ENCODE data around the gene HDAC8. TPM values are rescaled to one million over a fixed set of nuclear protein-coding genes. Genes with fewer than 3 reads are reported as not detected.

The HDAC8 gene
- total and polyA plus RNA-seq, 9 donors = 16.9 to 33.7 (median 24.2) TPM

DNA sequence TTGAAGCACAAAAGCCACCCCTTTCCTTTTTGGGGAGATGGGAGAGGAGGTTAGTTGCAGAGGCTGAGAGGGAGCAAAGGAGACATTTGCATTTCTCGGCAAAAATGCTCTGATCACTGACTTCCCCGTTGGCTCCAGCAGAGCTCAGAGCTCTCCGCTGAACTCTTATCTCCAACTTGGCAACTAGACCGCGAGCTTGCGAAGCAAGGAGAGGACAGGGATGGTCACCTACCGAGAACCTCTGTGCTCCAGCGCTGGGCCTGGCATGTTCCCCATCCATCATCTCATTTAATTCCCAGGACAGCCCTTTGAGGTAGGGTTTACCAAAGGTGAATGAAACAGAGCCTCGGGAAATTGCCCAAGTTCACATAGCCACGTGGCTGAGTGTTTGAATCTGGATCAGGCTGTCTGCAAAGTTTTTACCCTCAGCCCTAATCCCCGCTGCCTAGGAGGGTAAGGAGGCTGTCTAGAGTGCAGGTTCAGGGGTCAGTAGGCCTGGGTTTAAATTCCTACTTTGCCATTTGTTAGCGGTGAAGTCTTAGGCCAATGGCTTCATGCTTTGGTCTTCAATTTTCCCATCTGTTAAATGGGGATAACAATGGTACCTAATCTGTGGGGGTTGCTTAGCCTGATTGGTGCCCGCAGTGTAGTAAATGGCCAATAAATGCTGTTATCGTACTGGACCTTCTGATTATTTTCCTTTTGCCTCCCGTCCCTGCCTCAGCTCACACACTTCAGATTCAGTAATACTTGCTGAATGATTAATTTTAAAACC is 263.2 kb downstream of the HDAC8 start:
- no peak for TF ChIP-seq POLR2A (IDR thresholded peaks at IDR 0.05)
- TF ChIP-seq, protein P1, sequence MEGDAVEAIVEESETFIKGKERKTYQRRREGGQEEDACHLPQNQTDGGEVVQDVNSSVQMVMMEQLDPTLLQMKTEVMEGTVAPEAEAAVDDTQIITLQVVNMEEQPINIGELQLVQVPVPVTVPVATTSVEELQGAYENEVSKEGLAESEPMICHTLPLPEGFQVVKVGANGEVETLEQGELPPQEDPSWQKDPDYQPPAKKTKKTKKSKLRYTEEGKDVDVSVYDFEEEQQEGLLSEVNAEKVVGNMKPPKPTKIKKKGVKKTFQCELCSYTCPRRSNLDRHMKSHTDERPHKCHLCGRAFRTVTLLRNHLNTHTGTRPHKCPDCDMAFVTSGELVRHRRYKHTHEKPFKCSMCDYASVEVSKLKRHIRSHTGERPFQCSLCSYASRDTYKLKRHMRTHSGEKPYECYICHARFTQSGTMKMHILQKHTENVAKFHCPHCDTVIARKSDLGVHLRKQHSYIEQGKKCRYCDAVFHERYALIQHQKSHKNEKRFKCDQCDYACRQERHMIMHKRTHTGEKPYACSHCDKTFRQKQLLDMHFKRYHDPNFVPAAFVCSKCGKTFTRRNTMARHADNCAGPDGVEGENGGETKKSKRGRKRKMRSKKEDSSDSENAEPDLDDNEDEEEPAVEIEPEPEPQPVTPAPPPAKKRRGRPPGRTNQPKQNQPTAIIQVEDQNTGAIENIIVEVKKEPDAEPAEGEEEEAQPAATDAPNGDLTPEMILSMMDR (IDR thresholded peaks at IDR 0.05) = no peak
- DNase-seq = no peak
- Histone ChIP-seq H3K27me3 (no peaks in the 10 kb centered on the region), H3K4me3 (peak overlapping the region; percentile 25), H3K4me1 (ENCODE audit: insufficient read depth) (peaks cover 3% of the 10 kb centered on the region), H3K27ac (no peak overlapping the region), H3K9me3 (no peaks in the 10 kb centered on the region), H3K36me3 (no peaks in the 10 kb centered on the region)
- WGBS, 3 donors = 23 to 34% (median 26%) methylated on average over 15 of the region's 15 CpGs
- intact Hi-C loops (cut with DNase I) = no loop called here

DNA sequence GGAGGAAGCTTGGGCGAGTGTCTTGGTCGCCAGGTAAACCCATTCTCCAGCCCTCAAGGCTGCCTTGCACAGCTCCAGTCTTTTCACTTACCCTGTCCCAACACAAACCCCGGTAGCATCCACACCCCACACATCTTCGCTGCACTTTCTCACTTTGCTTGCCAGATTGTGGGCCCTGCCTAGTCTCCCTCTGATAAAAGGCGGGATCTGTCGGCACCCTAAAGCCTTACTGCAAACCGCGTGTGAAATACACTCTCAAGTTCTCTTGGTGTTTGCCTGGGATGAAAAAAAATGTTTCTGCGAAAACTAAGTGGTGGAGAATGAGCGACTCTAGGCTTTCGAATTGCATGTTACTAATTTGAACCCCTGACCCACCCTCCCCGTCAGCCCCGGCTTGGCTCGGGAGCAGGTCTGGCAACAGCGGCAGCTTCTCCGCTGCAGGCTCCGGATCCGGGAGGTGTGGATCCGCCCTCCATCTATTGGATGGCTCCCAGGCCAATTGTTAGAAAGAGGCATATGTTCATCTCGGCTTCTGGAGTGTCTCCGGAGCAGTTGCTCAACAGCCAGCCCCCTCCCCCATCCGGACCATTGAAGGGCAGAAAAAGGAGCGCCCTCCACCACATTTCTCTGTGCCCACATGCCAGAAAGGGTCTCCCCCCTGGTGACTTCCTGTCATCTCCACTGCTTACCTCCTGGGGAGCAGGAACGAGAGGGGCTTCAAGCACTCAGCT is 263.9 kb downstream of the HDAC8 start:
- Histone ChIP-seq H3K4me1 (ENCODE audit: insufficient read depth) (peaks cover 3% of the 10 kb centered on the region), H3K27me3 (no peaks in the 10 kb centered on the region), H3K4me3 (peak overlapping the region; percentile 25), H3K36me3 (no peaks in the 10 kb centered on the region), H3K9me3 (no peaks in the 10 kb centered on the region), H3K27ac (no peak overlapping the region)
- DNase-seq = peak; percentile 55 to 68 (median 64)
- intact Hi-C loops (cut with DNase I) = no loop called here
- TF ChIP-seq POLR2A (IDR thresholded peaks at IDR 0.05) = no peak
- no peak for TF ChIP-seq EP300 (IDR thresholded peaks at IDR 0.05)
- TF ChIP-seq, protein P1 (IDR thresholded peaks at IDR 0.05) = no peak
- WGBS, 3 donors = 5 to 15% (median 5%) methylated on average over 22 to 24 of the region's 24 CpGs

DNA sequence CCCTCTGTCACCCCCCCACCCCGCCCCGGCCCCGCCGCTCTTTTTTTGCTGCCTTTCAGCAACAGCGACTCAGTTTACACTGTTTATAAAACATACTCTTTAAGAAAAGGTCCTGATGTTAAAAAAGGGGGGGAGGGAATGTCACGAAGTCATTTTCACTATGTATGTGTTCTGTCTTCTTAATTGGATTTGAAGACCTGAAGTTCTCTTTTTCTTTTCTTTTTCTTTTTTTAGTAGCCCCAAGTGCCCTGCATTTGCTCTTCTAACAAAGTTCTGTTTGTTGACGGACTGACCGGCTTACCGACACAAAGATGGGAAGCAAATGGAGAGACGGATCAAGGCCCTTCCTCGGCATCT is 264.5 kb downstream of the HDAC8 start:
- no peaks in the 10 kb centered on the region for H3K9me3 ChIP-seq
- peaks cover 3% of the 10 kb centered on the region for H3K4me1 ChIP-seq (ENCODE audit: insufficient read depth)
- no peak overlapping the region for H3K4me3 ChIP-seq
- DNase-seq = no peak
- 14 to 22% (median 18%) methylated on average over 11 of the region's 11 CpGs for WGBS, 3 donors
- intact Hi-C loops (cut with DNase I) = no loop called here
- H3K27ac ChIP-seq = no peak overlapping the region
- no peak for TF ChIP-seq EP300 (IDR thresholded peaks at IDR 0.05)
- TF ChIP-seq, protein P1 (IDR thresholded peaks at IDR 0.05) = no peak
- no peak for TF ChIP-seq POLR2A (IDR thresholded peaks at IDR 0.05)
- H3K36me3 ChIP-seq = no peaks in the 10 kb centered on the region
- H3K27me3 ChIP-seq = no peaks in the 10 kb centered on the region

DNA sequence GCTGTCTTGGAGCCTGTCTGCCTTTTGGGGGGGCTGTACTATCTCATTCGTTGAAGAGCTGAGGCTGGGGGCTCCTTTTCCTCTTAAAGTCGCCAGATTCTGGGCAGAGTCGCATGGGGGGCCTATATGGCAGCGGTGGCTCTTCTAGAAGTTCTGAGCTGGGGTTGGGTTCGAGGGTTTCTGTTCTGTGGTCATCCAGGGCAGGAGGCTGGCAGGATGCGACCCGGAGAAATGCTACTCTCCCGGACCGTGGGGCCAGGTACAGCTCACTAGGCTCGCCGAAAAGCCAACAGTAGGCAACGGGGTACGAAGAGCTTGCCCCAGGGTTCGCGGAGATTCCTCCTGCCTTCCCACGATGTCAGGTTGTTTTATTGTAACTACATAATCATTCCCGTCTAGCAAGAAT is 265.0 kb downstream of the HDAC8 start:
- H3K9me3 ChIP-seq = no peaks in the 10 kb centered on the region
- H3K27ac ChIP-seq = no peak overlapping the region
- no peak for DNase-seq
- H3K27me3 ChIP-seq = no peaks in the 10 kb centered on the region
- intact Hi-C loops (cut with DNase I) = no loop called here
- 17 to 32% (median 22%) methylated on average over 17 of the region's 17 CpGs for whole genome bisulfite sequencing, 3 donors
- H3K4me1 ChIP-seq (ENCODE audit: insufficient read depth) = peaks cover 3% of the 10 kb centered on the region
- H3K36me3 ChIP-seq = no peaks in the 10 kb centered on the region
- H3K4me3 ChIP-seq = peak overlapping the region; percentile 26
- TF ChIP-seq EP300 (IDR thresholded peaks at IDR 0.05) = no peak
- TF ChIP-seq, protein P1 (IDR thresholded peaks at IDR 0.05) = no peak

Data from ovary (tissue), 9 donors.